GM18867 (cell line): ENCODE data around the gene PRKCA.
"Not testable (repeated sequence)": the region's sequence is repeated elsewhere in the genome, so short reads cannot be mapped to it uniquely, and the experiment has no call there.

Experiments
- ATAC-seq: cut with Tn5 transposase; IDR thresholded peaks from one replicate; pipeline ENCODE4 v1.9.1; 2021; ENCODE audit warnings: mild to moderate bottlenecking, moderate library complexity; ENCODE audit not compliant: unreplicated experiment

The PRKCA gene

GRCh38 chr17:66602659-66603384 is 300.4 kb downstream of the PRKCA start:
- no peak for ATAC-seq

GRCh38 chr17:66604376-66604775 is 302.0 kb downstream of the PRKCA start:
- ATAC-seq, result no peak

GRCh38 chr17:66605541-66605940 is 303.1 kb downstream of the PRKCA start:
- ATAC-seq, result no peak

GRCh38 chr17:66610361-66611133 is 308.1 kb downstream of the PRKCA start:
- ATAC-seq, result no peak

GRCh38 chr17:66611397-66611796 is 309.0 kb downstream of the PRKCA start:
- ATAC-seq, result no peak

- no peak for ATAC-seq
These were observed 310.6 kb downstream of the PRKCA start for GRCh38 chr17:66612993-66613392.

GRCh38 chr17:66614469-66614868 is 312.1 kb downstream of the PRKCA start:
- ATAC-seq, result no peak

GRCh38 chr17:66619206-66619605 is 316.8 kb downstream of the PRKCA start:
- no peak for ATAC-seq

GRCh38 chr17:66620528-66620927 is 318.1 kb downstream of the PRKCA start:
- no peak for ATAC-seq

- ATAC-seq, result not testable (repeated sequence)
These were observed 322.2 kb downstream of the PRKCA start for GRCh38 chr17:66624630-66625029.

- no peak for ATAC-seq
These were observed 322.9 kb downstream of the PRKCA start for GRCh38 chr17:66625311-66625767.

- ATAC-seq, result no peak
These were observed 325.6 kb downstream of the PRKCA start for GRCh38 chr17:66627985-66628384.

GRCh38 chr17:66629762-66630161 is 327.3 kb downstream of the PRKCA start:
- no peak for ATAC-seq

- no peak for ATAC-seq
These were observed 328.0 kb downstream of the PRKCA start for GRCh38 chr17:66630379-66630778.

- no peak for ATAC-seq
These were observed 328.5 kb downstream of the PRKCA start for GRCh38 chr17:66630828-66631472.

- no peak for ATAC-seq
These were observed 330.3 kb downstream of the PRKCA start for GRCh38 chr17:66632731-66633130.

GRCh38 chr17:66633317-66633965 is 331.0 kb downstream of the PRKCA start:
- no peak for ATAC-seq

- ATAC-seq, result no peak
These were observed 331.8 kb downstream of the PRKCA start for GRCh38 chr17:66634193-66634592.

GRCh38 chr17:66635386-66636045 is 333.1 kb downstream of the PRKCA start:
- no peak for ATAC-seq

- ATAC-seq, result no peak
These were observed 333.7 kb downstream of the PRKCA start for GRCh38 chr17:66636111-66636510.

- ATAC-seq, result no peak
These were observed 335.1 kb downstream of the PRKCA start for GRCh38 chr17:66637491-66637890.
